ENCODE data around the gene CHRNB2. TPM values are rescaled to one million over a fixed set of nuclear protein-coding genes. Genes with fewer than 3 reads are reported as not detected.

The CHRNB2 gene
- total and polyA plus RNA-seq, 9 donors, result 0.04 to 0.25 (median 0.15) TPM; not detected in 3

DNA sequence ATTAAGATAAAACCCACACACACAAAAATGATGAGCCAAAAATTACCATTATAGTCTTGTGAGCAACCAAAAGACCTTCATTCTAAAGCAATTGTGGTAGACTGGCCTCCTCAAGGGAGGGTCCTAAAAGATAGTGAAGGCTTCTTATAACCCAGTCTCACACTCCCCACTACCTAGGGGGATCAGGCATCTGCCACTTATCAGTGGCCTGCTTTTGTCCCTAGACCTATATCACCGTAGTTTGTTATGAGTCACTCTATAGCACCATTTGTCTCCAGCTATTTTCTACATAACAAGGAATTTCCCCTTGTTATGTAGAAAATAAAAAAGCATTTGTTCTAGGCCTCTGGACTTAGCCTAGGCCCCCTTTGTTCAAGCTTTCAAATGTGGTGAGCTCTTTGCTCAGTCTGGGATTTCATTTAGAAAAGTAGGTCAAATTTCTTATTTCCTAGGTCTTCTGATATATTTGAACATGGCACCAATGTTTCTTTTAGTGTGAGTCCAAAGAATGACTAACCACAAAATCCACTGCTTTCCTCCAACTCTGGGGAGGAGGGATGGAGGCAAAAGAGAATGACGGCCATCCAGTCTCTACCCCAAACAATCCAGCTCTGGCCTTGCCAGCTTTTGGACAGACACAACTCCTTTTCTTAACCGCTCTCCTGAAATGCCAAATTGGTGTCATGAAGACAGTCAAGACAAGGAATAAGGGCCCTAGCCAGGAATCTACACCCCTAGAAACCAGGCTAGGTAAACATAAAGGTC lies 31.5 kb downstream of the CHRNB2 start:
- intact Hi-C loops (cut with DNase I), result no loop called here
- WGBS, 3 donors, result 45 to 47% (median 46%) methylated on average over 3 of the region's 3 CpGs
- Histone ChIP-seq H3K27ac (no peak overlapping the region), H3K9me3 (no peaks in the 10 kb centered on the region), H3K4me1 (ENCODE audit: insufficient read depth) (peaks cover 7% of the 10 kb centered on the region), H3K27me3 (no peaks in the 10 kb centered on the region), H3K36me3 (no peaks in the 10 kb centered on the region), H3K4me3 (no peak overlapping the region)
- TF ChIP-seq POLR2A (IDR thresholded peaks at IDR 0.05) (no peak), EP300 (IDR thresholded peaks at IDR 0.05) (no peak)
- TF ChIP-seq, protein P1, sequence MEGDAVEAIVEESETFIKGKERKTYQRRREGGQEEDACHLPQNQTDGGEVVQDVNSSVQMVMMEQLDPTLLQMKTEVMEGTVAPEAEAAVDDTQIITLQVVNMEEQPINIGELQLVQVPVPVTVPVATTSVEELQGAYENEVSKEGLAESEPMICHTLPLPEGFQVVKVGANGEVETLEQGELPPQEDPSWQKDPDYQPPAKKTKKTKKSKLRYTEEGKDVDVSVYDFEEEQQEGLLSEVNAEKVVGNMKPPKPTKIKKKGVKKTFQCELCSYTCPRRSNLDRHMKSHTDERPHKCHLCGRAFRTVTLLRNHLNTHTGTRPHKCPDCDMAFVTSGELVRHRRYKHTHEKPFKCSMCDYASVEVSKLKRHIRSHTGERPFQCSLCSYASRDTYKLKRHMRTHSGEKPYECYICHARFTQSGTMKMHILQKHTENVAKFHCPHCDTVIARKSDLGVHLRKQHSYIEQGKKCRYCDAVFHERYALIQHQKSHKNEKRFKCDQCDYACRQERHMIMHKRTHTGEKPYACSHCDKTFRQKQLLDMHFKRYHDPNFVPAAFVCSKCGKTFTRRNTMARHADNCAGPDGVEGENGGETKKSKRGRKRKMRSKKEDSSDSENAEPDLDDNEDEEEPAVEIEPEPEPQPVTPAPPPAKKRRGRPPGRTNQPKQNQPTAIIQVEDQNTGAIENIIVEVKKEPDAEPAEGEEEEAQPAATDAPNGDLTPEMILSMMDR (IDR thresholded peaks at IDR 0.05), result no peak
- no peak for DNase-seq

DNA sequence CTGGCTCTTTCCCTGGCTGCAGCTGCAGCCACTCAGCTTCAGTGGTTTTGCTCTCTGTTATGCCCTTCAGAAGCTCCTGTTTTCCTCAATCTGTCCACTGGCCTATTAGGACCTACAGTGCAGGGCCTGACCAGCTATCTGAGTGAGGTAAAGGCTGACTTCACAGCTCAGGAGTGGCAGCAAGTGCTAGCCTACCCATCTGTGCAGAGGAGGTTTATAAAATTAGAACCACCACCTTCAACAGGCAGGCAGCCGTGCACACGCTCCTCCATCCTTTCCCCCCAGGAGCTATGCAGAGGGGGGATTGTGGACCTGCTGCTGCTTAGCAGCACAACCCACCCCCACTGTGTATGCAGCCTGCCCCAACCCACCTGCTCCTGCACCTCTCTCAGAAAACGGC lies 32.1 kb downstream of the CHRNB2 start:
- Histone ChIP-seq H3K4me1 (ENCODE audit: insufficient read depth) (peaks cover 10% of the 10 kb centered on the region), H3K4me3 (no peak overlapping the region), H3K27ac (no peak overlapping the region), H3K27me3 (no peaks in the 10 kb centered on the region), H3K9me3 (no peaks in the 10 kb centered on the region), H3K36me3 (no peaks in the 10 kb centered on the region)
- no peak for DNase-seq
- TF ChIP-seq POLR2A (IDR thresholded peaks at IDR 0.05), result no peak
- intact Hi-C loops (cut with DNase I), result no loop called here
- 44 to 56% (median 46%) methylated on average over 3 of the region's 3 CpGs for WGBS, 3 donors

DNA sequence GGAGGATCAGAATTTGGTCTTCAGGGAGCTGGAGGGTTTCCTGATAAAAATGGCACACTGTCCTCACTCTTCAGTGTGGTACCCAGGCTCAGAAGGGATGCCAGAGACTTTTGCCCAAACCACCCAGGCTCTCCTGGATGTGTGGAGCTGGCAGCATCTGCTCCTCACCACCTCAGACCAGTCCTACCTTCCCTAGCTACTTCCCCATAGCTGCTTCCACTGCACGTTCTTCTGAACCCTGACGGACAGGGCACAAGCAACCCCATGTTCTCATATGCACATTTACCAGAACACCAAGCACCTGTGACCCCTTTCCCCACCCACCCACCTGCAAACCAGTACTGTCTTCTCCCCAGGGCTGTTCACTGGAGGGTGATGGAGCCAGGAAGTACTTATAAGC lies 35.7 kb downstream of the CHRNB2 start:
- no peaks in the 10 kb centered on the region for H3K9me3 ChIP-seq
- DNase-seq, result no peak
- no peaks in the 10 kb centered on the region for H3K27me3 ChIP-seq
- 53 to 69% (median 56%) methylated on average over 2 of the region's 2 CpGs for WGBS, 3 donors
- no peak for TF ChIP-seq POLR2A (IDR thresholded peaks at IDR 0.05)
- TF ChIP-seq, protein P1 (IDR thresholded peaks at IDR 0.05), result no peak
- no peak for TF ChIP-seq EP300 (IDR thresholded peaks at IDR 0.05)
- H3K4me3 ChIP-seq, result no peak overlapping the region
- H3K27ac ChIP-seq, result no peak overlapping the region
- intact Hi-C loops (cut with DNase I), result no loop called here
- peaks cover 17% of the 10 kb centered on the region for H3K4me1 ChIP-seq (ENCODE audit: insufficient read depth)
- no peaks in the 10 kb centered on the region for H3K36me3 ChIP-seq

DNA sequence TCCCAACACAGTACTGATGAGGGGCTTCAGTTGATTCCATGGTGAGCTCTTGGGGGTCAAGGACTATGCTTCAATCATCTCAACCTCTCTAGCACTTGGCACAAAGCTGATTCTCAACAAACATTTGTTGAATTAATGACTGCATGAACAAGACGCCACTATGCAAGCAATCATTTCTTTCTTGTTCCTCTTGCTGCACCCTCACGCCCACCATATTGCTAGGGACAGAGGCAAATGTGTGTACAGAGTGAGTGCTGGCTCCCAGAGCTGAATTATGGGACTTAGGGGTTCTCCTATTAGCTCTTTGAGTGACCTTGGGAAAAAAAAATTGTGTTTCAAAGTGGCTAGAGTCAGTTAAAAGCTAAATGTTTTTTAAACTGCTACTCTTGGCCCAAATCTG lies 38.0 kb downstream of the CHRNB2 start:
- Histone ChIP-seq H3K36me3 (no peaks in the 10 kb centered on the region), H3K27me3 (no peaks in the 10 kb centered on the region), H3K4me1 (ENCODE audit: insufficient read depth) (peaks cover 16% of the 10 kb centered on the region), H3K9me3 (no peaks in the 10 kb centered on the region), H3K4me3 (no peak overlapping the region), H3K27ac (no peak overlapping the region)
- WGBS, 3 donors, result 62 to 84% (median 78%) methylated on average over 2 of the region's 2 CpGs
- no peak for TF ChIP-seq EP300 (IDR thresholded peaks at IDR 0.05)
- TF ChIP-seq POLR2A (IDR thresholded peaks at IDR 0.05), result no peak
- TF ChIP-seq, protein P1 (IDR thresholded peaks at IDR 0.05), result no peak
- DNase-seq, result no peak
- intact Hi-C loops (cut with DNase I), result no loop called here

DNA sequence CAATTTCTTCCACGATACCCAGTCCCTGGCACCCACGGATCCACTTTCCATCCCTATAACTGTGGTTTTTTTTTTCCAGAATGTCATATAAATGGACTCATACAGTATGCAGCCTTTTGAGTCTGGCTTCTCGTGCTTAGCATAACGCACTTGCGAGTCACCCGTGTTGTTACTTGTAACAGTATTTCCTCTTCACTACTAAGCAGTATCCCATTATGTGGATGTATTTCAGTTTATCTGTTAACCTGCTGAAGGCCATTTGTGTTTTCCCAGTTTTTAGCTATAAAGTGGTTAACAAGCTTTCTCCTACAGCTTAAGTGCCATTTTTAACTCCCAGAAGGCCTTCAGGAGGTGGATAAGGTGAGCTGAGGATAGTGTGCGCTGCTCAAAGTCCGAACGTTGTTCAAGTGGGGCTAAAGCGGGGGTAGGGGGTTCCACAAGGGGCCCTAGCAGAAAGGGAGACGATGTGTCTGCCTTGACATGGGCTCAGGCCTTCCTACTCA lies 39.6 kb downstream of the CHRNB2 start:
- Histone ChIP-seq H3K27me3 (no peaks in the 10 kb centered on the region), H3K27ac (peak overlapping the region; percentile 94 to 96), H3K9me3 (no peaks in the 10 kb centered on the region), H3K36me3 (no peaks in the 10 kb centered on the region), H3K4me3 (peak overlapping the region; percentile 89), H3K4me1 (ENCODE audit: insufficient read depth) (peaks cover 14% of the 10 kb centered on the region)
- no peak for DNase-seq
- TF ChIP-seq EP300 (IDR thresholded peaks at IDR 0.05), result no peak
- no peak for TF ChIP-seq POLR2A (IDR thresholded peaks at IDR 0.05)
- TF ChIP-seq, protein P1 (IDR thresholded peaks at IDR 0.05), result no peak
- WGBS, 3 donors, result 2 to 3% (median 3%) methylated on average over 11 of the region's 11 CpGs
- intact Hi-C loops (cut with DNase I), result no loop called here

Measured in ovary (tissue), 9 donors.